Activated CD4-positive, alpha-beta T cell treated with anti-CD3 and anti-CD28 coated beads for 4 hours (primary cell): Measurements from ENCODE around the gene LEO1.
"Not testable (repeated sequence)": the region's sequence is repeated elsewhere in the genome, so short reads cannot be mapped to it uniquely, and the experiment has no call there.

Experiments used
- DNase-seq, 2 donors: peaks; one replicate each; pipeline ENCODE4 v3.0.0-alpha.2; 2020

LEO1 gene

GRCh38 chr15:52003089-52003488 is 31.5 kb upstream of the LEO1 start:
- DNase-seq = not testable (repeated sequence)

- DNase-seq = no peak
Observed at GRCh38 chr15:52002351-52002750, 30.8 kb upstream of the LEO1 start.

GRCh38 chr15:51992953-51993352 is 21.4 kb upstream of the LEO1 start:
- no peak for DNase-seq

GRCh38 chr15:51991141-51991540 is 19.6 kb upstream of the LEO1 start:
- DNase-seq = no peak

GRCh38 chr15:51982770-51983103 is 11.2 kb upstream of the LEO1 start:
- DNase-seq = no peak

- DNase-seq = peak; percentile 16 to 18
Observed at GRCh38 chr15:51982013-51982769, 10.6 kb upstream of the LEO1 start.

GRCh38 chr15:51973775-51974174 is 2.2 kb upstream of the LEO1 start:
- DNase-seq = no peak

- no peak for DNase-seq
Observed at GRCh38 chr15:51973220-51973619, 1.6 kb upstream of the LEO1 start.

- no peak for DNase-seq
Observed at GRCh38 chr15:51971032-51971374, 575 bp downstream of the LEO1 start.

GRCh38 chr15:51970132-51970817 is 1.3 kb downstream of the LEO1 start:
- DNase-seq = no peak

GRCh38 chr15:51969728-51970127 is 1.9 kb downstream of the LEO1 start:
- no peak for DNase-seq

- DNase-seq = no peak
Observed at GRCh38 chr15:51967583-51967982, 4.0 kb downstream of the LEO1 start.

- DNase-seq = no peak
Observed at GRCh38 chr15:51966192-51966591, 5.4 kb downstream of the LEO1 start.

- no peak for DNase-seq
Observed at GRCh38 chr15:51965691-51966090, 5.9 kb downstream of the LEO1 start.

- no peak for DNase-seq
Observed at GRCh38 chr15:51955504-51955903, 16.1 kb downstream of the LEO1 start.

- no peak for DNase-seq
Observed at GRCh38 chr15:51952805-51953204, 18.8 kb downstream of the LEO1 start.

- no peak for DNase-seq
Observed at GRCh38 chr15:51947124-51947523, 24.5 kb downstream of the LEO1 start.

- no peak for DNase-seq
Observed at GRCh38 chr15:51939216-51939615, 32.4 kb downstream of the LEO1 start.

GRCh38 chr15:51938286-51938685 is 33.3 kb downstream of the LEO1 start:
- no peak for DNase-seq

- no peak for DNase-seq
Observed at GRCh38 chr15:51936105-51936478, 35.5 kb downstream of the LEO1 start.

- DNase-seq = no peak
Observed at GRCh38 chr15:51935466-51936104, 36.0 kb downstream of the LEO1 start.

GRCh38 chr15:51932161-51932560 is 39.4 kb downstream of the LEO1 start:
- no peak for DNase-seq

GRCh38 chr15:51931638-51932037 is 39.9 kb downstream of the LEO1 start:
- no peak for DNase-seq

- DNase-seq = no peak
Observed at GRCh38 chr15:51931016-51931415, 40.6 kb downstream of the LEO1 start.
